Central memory CD8-positive, alpha-beta T cell (primary cell): ENCODE results near the gene DERL2.

Source experiments
- ATAC-seq: fragments of 150-1000 bp; cut with Tn5 transposase; replicated peaks from 2 replicates; pipeline ENCODE4 v1.10.0; 2022; ENCODE audit warnings: mild to moderate bottlenecking, moderate FRiP score, moderate number of reproducible peaks; ENCODE audit not compliant: poor library complexity, severe bottlenecking; ENCODE audit errors: extremely low read depth
- DNase-seq, 2 donors: peaks; one replicate each; pipeline ENCODE4 v3.0.0; 2021; ENCODE audit warnings: low spot score in 2 of 2
- H3K27ac Mint-ChIP-seq: one replicate; pipeline ENCODE4 v1.8.0; 2022; ENCODE audit warnings: low read depth, mild to moderate bottlenecking, moderate library complexity, mixed read lengths
- H3K27me3 Mint-ChIP-seq: one replicate; pipeline ENCODE4 v1.8.0; 2022; ENCODE audit warnings: mixed read lengths
- H3K36me3 Mint-ChIP-seq: one replicate; pipeline ENCODE4 v1.8.0; 2022; ENCODE audit warnings: mild to moderate bottlenecking, moderate library complexity, mixed read lengths; ENCODE audit not compliant: insufficient read depth
- H3K4me1 Mint-ChIP-seq: one replicate; pipeline ENCODE4 v1.8.0; 2022; ENCODE audit warnings: mixed read lengths
- H3K4me3 Mint-ChIP-seq: one replicate; pipeline ENCODE4 v1.8.0; 2022; ENCODE audit warnings: mild to moderate bottlenecking, moderate library complexity, mixed read lengths
- H3K9me3 Mint-ChIP-seq: one replicate; pipeline ENCODE4 v1.8.0; 2022; ENCODE audit warnings: mixed read lengths

Gene DERL2

DNA sequence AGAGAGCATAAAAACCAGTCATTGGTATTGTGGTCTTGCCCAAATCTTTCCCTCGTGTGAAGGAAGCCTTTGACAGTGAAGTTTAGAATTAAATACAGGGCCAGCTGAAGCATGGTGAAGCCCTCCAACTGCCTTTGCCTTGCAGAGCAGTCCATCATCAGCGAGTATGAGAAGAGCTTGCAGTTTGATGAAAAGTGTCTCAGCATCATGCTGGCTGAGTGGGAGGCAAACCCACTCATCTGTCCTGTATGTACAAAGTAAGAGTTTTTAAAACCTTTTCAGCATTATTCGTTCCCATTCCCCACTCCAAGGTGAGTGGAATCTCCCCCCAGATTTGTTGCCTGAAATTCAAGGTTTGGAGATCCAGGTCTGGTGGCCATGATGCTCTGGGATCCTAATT, 60.2 kb downstream of the DERL2 start:
- DNase-seq (no peak), ATAC-seq (no peak)
- Mint-ChIP-seq H3K36me3 (peaks cover 60% of the 10 kb centered on the region), H3K27ac (no peak overlapping the region), H3K4me1 (peaks cover 16% of the 10 kb centered on the region), H3K27me3 (no peaks in the 10 kb centered on the region), H3K9me3 (no peaks in the 10 kb centered on the region), H3K4me3 (no peak overlapping the region)

GRCh38 chr17:5424909-5425308, 61.1 kb downstream of the DERL2 start:
- Mint-ChIP-seq H3K36me3 (peaks cover 59% of the 10 kb centered on the region), H3K9me3 (no peaks in the 10 kb centered on the region), H3K4me1 (peaks cover 18% of the 10 kb centered on the region), H3K27ac (no peak overlapping the region), H3K27me3 (no peaks in the 10 kb centered on the region), H3K4me3 (no peak overlapping the region)
- ATAC-seq, result no peak
- DNase-seq, result no peak

DNA sequence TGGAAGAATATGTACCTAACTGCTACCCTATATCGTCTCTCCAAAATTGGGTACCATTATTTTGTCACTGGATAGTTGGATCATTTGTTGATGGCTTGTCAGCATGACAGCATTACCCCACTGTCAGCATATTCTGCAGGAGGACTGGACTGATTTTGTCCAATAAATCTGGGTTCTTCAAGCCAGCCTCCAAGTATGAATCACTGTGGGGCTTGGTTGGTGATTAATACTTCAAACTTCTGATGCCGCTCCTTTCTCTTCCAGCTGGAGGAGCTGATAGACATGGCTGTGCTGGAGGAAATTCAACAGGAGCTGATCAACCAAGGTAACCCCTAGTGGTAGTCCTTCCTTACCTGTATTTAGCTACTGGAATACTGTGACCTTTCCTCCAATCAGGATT, 63.5 kb downstream of the DERL2 start:
- Mint-ChIP-seq H3K27ac (no peak overlapping the region), H3K36me3 (peaks cover 60% of the 10 kb centered on the region), H3K4me3 (no peak overlapping the region), H3K9me3 (no peaks in the 10 kb centered on the region), H3K27me3 (no peaks in the 10 kb centered on the region), H3K4me1 (peaks cover 18% of the 10 kb centered on the region)
- no peak for ATAC-seq
- DNase-seq, result no peak
